H9 (cell line): Measurements from ENCODE around the gene PCNX3. TPM values are rescaled to one million over a fixed set of nuclear protein-coding genes. Genes with fewer than 3 reads are reported as not detected.

Experiments used
- DNase-seq: peaks from one replicate; pipeline ENCODE4 v3.0.0-alpha.2; 2017
- H2AFZ ChIP-seq: one replicate; pipeline ENCODE4 v1.6.1; 2013; ENCODE audit warnings: mild to moderate bottlenecking, low read length, control low read depth, moderate library complexity
- H2AK5ac ChIP-seq: 2 replicates; pipeline ENCODE4 v1.6.1; 2013; ENCODE audit warnings: low read length, control low read depth, mixed read lengths; ENCODE audit not compliant: insufficient read length
- H2BK120ac ChIP-seq: one replicate; pipeline ENCODE4 v1.6.1; 2013; ENCODE audit warnings: low read depth, mild to moderate bottlenecking, low read length, control low read depth, inconsistent platforms; ENCODE audit not compliant: poor library complexity, severe bottlenecking
- H2BK12ac ChIP-seq: 2 replicates; pipeline ENCODE4 v1.6.1; 2013; ENCODE audit warnings: low read length, control low read depth, mixed read lengths, low read depth; ENCODE audit not compliant: insufficient read length
- H2BK15ac ChIP-seq: 2 replicates; pipeline ENCODE4 v1.6.1; 2013; ENCODE audit warnings: low read depth, low read length, control low read depth
- H2BK20ac ChIP-seq: one replicate; pipeline ENCODE4 v1.6.1; 2013; ENCODE audit warnings: low read depth, mild to moderate bottlenecking, low read length, control low read depth, inconsistent platforms; ENCODE audit not compliant: poor library complexity, severe bottlenecking
- H2BK5ac ChIP-seq: 2 replicates; pipeline ENCODE4 v1.6.1; 2013; ENCODE audit warnings: low read length, control low read depth, mixed read lengths; ENCODE audit not compliant: insufficient read length
- H3K14ac ChIP-seq: 2 replicates; pipeline ENCODE4 v1.6.1; 2013; ENCODE audit warnings: low read length, control low read depth; ENCODE audit not compliant: insufficient read depth
- H3K18ac ChIP-seq: 2 replicates; pipeline ENCODE4 v1.6.1; 2013; ENCODE audit warnings: low read depth, mild to moderate bottlenecking, mixed read lengths, low read length, control low read depth; ENCODE audit not compliant: insufficient read length
- H3K23ac ChIP-seq: 2 replicates; pipeline ENCODE4 v1.6.1; 2013; ENCODE audit warnings: low read length, control low read depth, mixed read lengths, low read depth; ENCODE audit not compliant: insufficient read length
- H3K23me2 ChIP-seq: 2 replicates; pipeline ENCODE4 v1.6.1; 2013; ENCODE audit warnings: low read depth, mild to moderate bottlenecking, mixed read lengths, low read length, control low read depth; ENCODE audit not compliant: insufficient read length, poor library complexity, severe bottlenecking
- H3K27ac ChIP-seq: 2 replicates; pipeline ENCODE4 v1.5.1; 2013; ENCODE audit warnings: low read length, control low read depth, mixed read lengths, low read depth; ENCODE audit not compliant: insufficient read length
- H3K27me3 ChIP-seq: 2 replicates; pipeline ENCODE4 v1.6.1; 2013; ENCODE audit warnings: low read length, control low read depth, inconsistent platforms; ENCODE audit not compliant: insufficient read depth
- H3K4ac ChIP-seq: 2 replicates; pipeline ENCODE4 v1.6.1; 2013; ENCODE audit warnings: low read depth, mild to moderate bottlenecking, control low read depth, inconsistent platforms, low read length, moderate library complexity
- H3K4me1 ChIP-seq: 2 replicates; pipeline ENCODE4 v1.6.1; 2013; ENCODE audit warnings: low read length, control low read depth, inconsistent platforms; ENCODE audit not compliant: insufficient read depth
- H3K4me2 ChIP-seq: 2 replicates; pipeline ENCODE4 v1.6.1; 2013; ENCODE audit warnings: low read length, control low read depth, mixed read lengths; ENCODE audit not compliant: insufficient read length, insufficient read depth
- H3K56ac ChIP-seq: 2 replicates; pipeline ENCODE4 v1.6.1; 2013; ENCODE audit warnings: low read depth, mild to moderate bottlenecking, mixed read lengths, low read length, control low read depth; ENCODE audit not compliant: insufficient read length
- H3K79me1 ChIP-seq: 2 replicates; pipeline ENCODE4 v1.6.1; 2013; ENCODE audit warnings: low read depth, mild to moderate bottlenecking, moderate library complexity, low read length, control low read depth, inconsistent platforms; ENCODE audit not compliant: insufficient read depth, poor library complexity, severe bottlenecking
- H3K79me2 ChIP-seq: 2 replicates; pipeline ENCODE4 v1.6.1; 2013; ENCODE audit warnings: low read length, control low read depth, inconsistent platforms; ENCODE audit not compliant: insufficient read depth
- H3K9ac ChIP-seq: 2 replicates; pipeline ENCODE4 v1.6.1; 2013; ENCODE audit warnings: low read length, control low read depth, mixed read lengths; ENCODE audit not compliant: insufficient read length; ENCODE audit errors: extremely low read depth
- H3K9me3 ChIP-seq: one replicate; pipeline ENCODE4 v1.6.1; 2013; ENCODE audit warnings: low read depth, low read length, inconsistent platforms; ENCODE audit not compliant: control insufficient read depth
- H3T11ph ChIP-seq: one replicate; pipeline ENCODE4 v1.6.1; 2013; ENCODE audit warnings: mild to moderate bottlenecking, low read length, control low read depth, inconsistent platforms
- H4K20me1 ChIP-seq: one replicate; pipeline ENCODE4 v1.6.1; 2013; ENCODE audit not compliant: control insufficient read depth, insufficient read length, insufficient read depth
- H4K5ac ChIP-seq: 2 replicates; pipeline ENCODE4 v1.6.1; 2013; ENCODE audit warnings: low read depth, mild to moderate bottlenecking, mixed read lengths, low read length, control low read depth; ENCODE audit not compliant: insufficient read length
- H4K8ac ChIP-seq: replicated peaks from 2 replicates; pipeline ENCODE4 v1.6.1; 2013; ENCODE audit warnings: low read length, control low read depth, mixed read lengths, low read depth; ENCODE audit not compliant: insufficient read length
- H4K91ac ChIP-seq: 2 replicates; pipeline ENCODE4 v1.6.1; 2013; ENCODE audit warnings: low read depth, mild to moderate bottlenecking, moderate library complexity, mixed read lengths, low read length, control low read depth; ENCODE audit not compliant: insufficient read length
- H3K27ac Mint-ChIP-seq, 3 experiments: 2 replicates in 2 of 3; 3 replicates in 1 of 3; pipeline ENCODE4 v1.8.0; 2020 to 2021; ENCODE audit warnings: mixed read lengths in 3 of 3, mild to moderate bottlenecking in 1 of 3, moderate library complexity in 1 of 3
- H3K27me3 Mint-ChIP-seq: 2 replicates; pipeline ENCODE4 v1.8.0; 2021; ENCODE audit warnings: low read depth, mild to moderate bottlenecking, moderate library complexity, mixed read lengths
- H3K36me3 Mint-ChIP-seq, 3 experiments: 2 replicates in 2 of 3; 3 replicates in 1 of 3; pipeline ENCODE4 v1.8.0; 2020 to 2021; ENCODE audit warnings: low read depth in 3 of 3, mixed read lengths in 3 of 3; ENCODE audit not compliant: insufficient read depth in 1 of 3
- H3K4me1 Mint-ChIP-seq, 2 experiments: 2 replicates each; pipeline ENCODE4 v1.8.0; 2020; ENCODE audit warnings: mixed read lengths in 2 of 2
- H3K4me3 Mint-ChIP-seq, 2 experiments: 2 replicates in 1 of 2; 3 replicates in 1 of 2; pipeline ENCODE4 v1.8.0; 2020 to 2021; ENCODE audit warnings: mild to moderate bottlenecking in 2 of 2, mixed read lengths in 2 of 2, moderate library complexity in 1 of 2
- H3K9me3 Mint-ChIP-seq, 2 experiments: 2 replicates in 1 of 2; 3 replicates in 1 of 2; pipeline ENCODE4 v1.8.0; 2020; ENCODE audit warnings: mild to moderate bottlenecking in 2 of 2, mixed read lengths in 2 of 2, moderate library complexity in 1 of 2
- WGBS: extraction: QIAGEN DNeasy Blood & Tissue Kit; methylation state at CpG from one replicate; pipeline ENCODE4 v1.1.7; 2013; ENCODE audit warnings: missing lambda C conversion rate, low lambda C conversion rate, mixed read lengths; ENCODE audit not compliant: insufficient read length; ENCODE audit errors: extremely low coverage; 5-methylcytosine and 5-hydroxymethylcytosine counted together
- total RNA-seq: library from RNA; stranded (reverse); gene quantifications from 2 replicates; pipeline ENCODE4 v1.2.1, GENCODE V29; 2021
- TF ChIP-seq, protein P1 (sequence below): fragments of 200-600 bp; sonication (generic); conservative IDR thresholded peaks from 3 replicates; pipeline ENCODE4 v1.8.0; 2021; ENCODE audit warnings: antibody characterized with exemption, mild to moderate bottlenecking

PCNX3 gene
- total RNA-seq, 1 experiment from 2014 or later = 50.5 TPM

GRCh38 chr11:65584106-65584505, 31.5 kb upstream of the PCNX3 start:
- Histone ChIP-seq H3K56ac (no peak overlapping the region), H4K20me1 (no peaks in the 10 kb centered on the region), H3K23me2 (no peaks in the 10 kb centered on the region), H3K9ac (no peak overlapping the region), H3K4ac (no peak overlapping the region), H2BK5ac (no peak overlapping the region), H2AK5ac (no peak overlapping the region), H2AFZ (no peak overlapping the region), H3K27ac (no peak overlapping the region), H4K91ac (no peak overlapping the region), H2BK12ac (no peak overlapping the region), H2BK15ac (no peak overlapping the region), H3K14ac (no peak overlapping the region), H4K5ac (no peak overlapping the region), H3K18ac (no peak overlapping the region), H2BK120ac (no peak overlapping the region), H3K27me3 (no peaks in the 10 kb centered on the region; the same call in 1 of the 2 replicates), H3K79me2 (no peaks in the 10 kb centered on the region), H3K79me1 (no peaks in the 10 kb centered on the region), H3K4me1 (no peaks in the 10 kb centered on the region), H4K8ac (no peak overlapping the region), H3K4me2 (no peak overlapping the region), H2BK20ac (no peak overlapping the region), H3K9me3 (no peaks in the 10 kb centered on the region), H3K23ac (no peak overlapping the region), H3T11ph (no peak overlapping the region)
- TF ChIP-seq, protein P1, sequence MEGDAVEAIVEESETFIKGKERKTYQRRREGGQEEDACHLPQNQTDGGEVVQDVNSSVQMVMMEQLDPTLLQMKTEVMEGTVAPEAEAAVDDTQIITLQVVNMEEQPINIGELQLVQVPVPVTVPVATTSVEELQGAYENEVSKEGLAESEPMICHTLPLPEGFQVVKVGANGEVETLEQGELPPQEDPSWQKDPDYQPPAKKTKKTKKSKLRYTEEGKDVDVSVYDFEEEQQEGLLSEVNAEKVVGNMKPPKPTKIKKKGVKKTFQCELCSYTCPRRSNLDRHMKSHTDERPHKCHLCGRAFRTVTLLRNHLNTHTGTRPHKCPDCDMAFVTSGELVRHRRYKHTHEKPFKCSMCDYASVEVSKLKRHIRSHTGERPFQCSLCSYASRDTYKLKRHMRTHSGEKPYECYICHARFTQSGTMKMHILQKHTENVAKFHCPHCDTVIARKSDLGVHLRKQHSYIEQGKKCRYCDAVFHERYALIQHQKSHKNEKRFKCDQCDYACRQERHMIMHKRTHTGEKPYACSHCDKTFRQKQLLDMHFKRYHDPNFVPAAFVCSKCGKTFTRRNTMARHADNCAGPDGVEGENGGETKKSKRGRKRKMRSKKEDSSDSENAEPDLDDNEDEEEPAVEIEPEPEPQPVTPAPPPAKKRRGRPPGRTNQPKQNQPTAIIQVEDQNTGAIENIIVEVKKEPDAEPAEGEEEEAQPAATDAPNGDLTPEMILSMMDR = no peak
- no peaks in the 10 kb centered on the region for H3K9me3 Mint-ChIP-seq
- H3K27ac Mint-ChIP-seq = peak overlapping the region in 1 of 3 experiments; percentile 25; a peak in 1 of 7 replicates
- H3K4me3 Mint-ChIP-seq = no peak overlapping the region
- H3K4me1 Mint-ChIP-seq = peaks cover 0 to 24% of the 10 kb centered on the region in 2 experiments; a peak in 2 of 4 replicates
- DNase-seq = no peak
- peaks cover 5% of the 10 kb centered on the region for H3K27me3 Mint-ChIP-seq
- no peaks in the 10 kb centered on the region for H3K36me3 Mint-ChIP-seq
- no CpG with 5 or more reads among the region's 8 CpGs for WGBS
